ACHN (cell line): ENCODE measurements around the gene KIFBP.
A peak's percentile ranks its signal among the peaks of the same experiment; 100 is the strongest.
"Not testable (repeated sequence)": the region's sequence is repeated elsewhere in the genome, so short reads cannot be mapped to it uniquely, and the experiment has no call there.

Experiments
- DNase-seq: peaks from one replicate; pipeline ENCODE4 v3.0.0-alpha.2; 2015
- in situ Hi-C: cut with HindIII; loops from 2 replicates; pipeline ENCODE4 v1.10.0; 2017; ENCODE audit warnings: low sequenced_read_pairs, low pct_ligation_motif_present, low pct_unique_long_range_greater_than_20kb

KIFBP gene, protein sequence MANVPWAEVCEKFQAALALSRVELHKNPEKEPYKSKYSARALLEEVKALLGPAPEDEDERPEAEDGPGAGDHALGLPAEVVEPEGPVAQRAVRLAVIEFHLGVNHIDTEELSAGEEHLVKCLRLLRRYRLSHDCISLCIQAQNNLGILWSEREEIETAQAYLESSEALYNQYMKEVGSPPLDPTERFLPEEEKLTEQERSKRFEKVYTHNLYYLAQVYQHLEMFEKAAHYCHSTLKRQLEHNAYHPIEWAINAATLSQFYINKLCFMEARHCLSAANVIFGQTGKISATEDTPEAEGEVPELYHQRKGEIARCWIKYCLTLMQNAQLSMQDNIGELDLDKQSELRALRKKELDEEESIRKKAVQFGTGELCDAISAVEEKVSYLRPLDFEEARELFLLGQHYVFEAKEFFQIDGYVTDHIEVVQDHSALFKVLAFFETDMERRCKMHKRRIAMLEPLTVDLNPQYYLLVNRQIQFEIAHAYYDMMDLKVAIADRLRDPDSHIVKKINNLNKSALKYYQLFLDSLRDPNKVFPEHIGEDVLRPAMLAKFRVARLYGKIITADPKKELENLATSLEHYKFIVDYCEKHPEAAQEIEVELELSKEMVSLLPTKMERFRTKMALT

GRCh38 chr10:68988530-68989316 lies at the start of gene KIFBP:
Gene KIFBP, plus strand, starts transcription at chr10:68988803. Its CDS starts 30 bp downstream, at chr10:68988833.
- peak; percentile 99 for DNase-seq
- in situ Hi-C loops, result no loop called here

DNA sequence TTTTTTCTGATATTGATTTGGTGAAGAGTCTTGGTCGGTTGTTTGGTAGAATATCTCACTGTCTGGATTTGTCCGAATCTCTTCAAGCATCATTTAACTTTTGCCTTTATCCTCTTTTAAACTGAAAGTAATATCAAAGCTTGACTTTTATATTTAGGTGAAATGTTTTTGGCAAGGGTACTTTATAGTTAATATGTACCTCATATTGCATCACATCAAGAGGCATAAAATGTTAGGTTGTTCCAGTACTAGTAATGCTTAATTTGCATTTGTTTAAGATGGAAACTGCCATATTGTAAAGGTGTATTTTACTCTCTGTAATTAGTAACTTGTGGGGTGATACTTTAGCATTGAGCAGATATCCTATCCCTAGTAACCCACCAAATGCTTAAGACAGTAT lies 49.7 kb upstream of the KIFBP start:
- DNase-seq, result peak; percentile 29

DNA sequence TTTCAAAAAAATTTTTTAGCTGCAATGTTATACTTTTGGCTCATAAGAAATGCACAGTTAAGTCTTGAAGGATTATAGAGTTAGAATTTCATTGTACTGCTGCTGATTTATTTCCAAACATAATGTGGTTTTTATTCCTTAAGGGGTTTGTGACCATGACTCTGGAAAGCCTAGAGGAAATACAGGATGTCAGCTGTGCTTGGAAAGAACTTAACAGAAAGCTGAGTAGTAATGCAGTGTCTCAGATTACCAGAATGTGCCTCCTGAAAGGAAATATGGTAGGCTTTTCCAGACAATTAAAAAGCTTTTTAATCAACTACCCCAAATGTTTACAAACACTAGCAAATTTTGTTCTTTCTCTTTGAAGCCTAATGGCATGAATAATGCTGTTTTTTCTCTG lies 47.7 kb upstream of the KIFBP start:
- in situ Hi-C loops, DNase-seq: not testable (repeated sequence)

More for the DNA sequence above, 49.7 kb upstream of the KIFBP start:
- in situ Hi-C loops, result no loop called here

GRCh38 chr10:68950598-68950997 lies 38.0 kb upstream of the KIFBP start:
- in situ Hi-C loops, result no loop called here
- DNase-seq, result no peak

DNA sequence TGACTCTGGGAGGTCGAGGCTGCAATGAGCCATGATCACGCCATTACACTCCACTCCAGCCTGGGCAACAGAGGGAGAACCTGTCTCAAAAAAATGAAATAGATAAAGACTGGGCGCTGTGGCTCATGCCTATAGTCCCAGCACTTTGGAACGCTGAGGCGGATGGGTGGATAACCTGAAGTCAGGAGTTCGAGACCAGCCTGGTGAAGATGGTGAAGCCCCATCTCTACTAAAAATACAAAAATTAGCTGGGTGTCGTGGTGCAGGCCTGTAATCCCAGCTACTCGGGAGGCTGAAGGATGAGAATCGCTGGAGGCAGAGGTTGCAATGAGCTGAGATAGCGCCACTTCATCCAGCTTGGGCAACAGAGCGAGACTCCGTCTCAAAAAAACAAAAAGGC lies 33.7 kb upstream of the KIFBP start:
- DNase-seq, result no peak
- in situ Hi-C loops, result no loop called here

- no peak for DNase-seq
- in situ Hi-C loops, result no loop called here
Measured at GRCh38 chr10:68955355-68955831, 33.2 kb upstream of the KIFBP start.

DNA sequence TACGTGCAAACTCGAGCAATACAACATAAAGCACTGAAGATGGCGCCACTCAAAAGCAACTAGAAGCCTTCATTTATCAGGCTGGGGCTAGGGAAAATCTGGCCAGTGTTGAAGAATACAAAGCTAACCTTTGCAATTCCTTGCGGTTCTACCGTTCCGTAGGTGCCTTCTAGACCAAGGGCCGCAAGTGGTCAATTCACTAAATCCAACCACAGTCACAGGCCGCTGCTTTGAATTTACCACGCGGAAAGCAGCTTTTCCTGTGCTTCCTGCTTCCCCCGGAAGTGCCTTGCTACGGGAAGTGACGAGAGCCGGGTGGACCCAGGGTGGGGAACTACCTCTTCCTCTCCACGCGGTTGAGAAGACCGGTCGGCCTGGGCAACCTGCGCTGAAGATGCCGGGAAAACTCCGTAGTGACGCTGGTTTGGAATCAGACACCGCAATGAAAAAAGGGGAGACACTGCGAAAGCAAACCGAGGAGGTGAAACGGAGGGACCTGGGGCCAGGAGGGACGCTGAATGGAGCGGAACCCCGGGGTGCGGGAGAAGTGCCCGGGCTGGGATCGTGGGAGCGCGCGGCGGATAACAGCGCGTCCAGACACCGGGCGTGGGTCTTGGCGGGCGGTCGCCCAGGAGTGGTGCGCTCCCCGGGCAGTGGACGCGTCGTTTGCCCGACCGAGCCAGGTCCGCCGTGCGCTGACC lies 32.6 kb upstream of the KIFBP start, which contains the start of gene DDX21:
Gene DDX21 (plus strand): TSS at position 339 of the 701 bp plus-strand sequence. CDS start 56 bp downstream, at position 395.
- peak; percentile 96 for DNase-seq
- in situ Hi-C loops, result no loop called here

DNA sequence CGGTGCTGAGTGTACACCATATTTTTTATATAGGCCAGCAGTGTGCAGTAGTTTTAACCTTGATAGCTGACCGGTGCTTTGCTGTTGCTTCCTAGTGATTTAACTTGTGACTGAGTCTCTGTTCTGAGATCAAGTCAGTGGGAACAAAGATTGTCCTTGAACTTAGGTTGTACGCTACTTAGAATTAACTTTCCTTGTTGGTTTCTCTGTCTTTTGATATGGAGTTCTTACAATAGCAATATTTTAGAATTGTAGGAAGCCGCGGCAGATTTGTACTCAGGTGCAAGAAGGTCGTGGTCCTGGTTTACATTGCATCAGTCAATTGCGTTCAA lies 31.4 kb upstream of the KIFBP start:
- in situ Hi-C loops, result no loop called here
- peak; percentile 18 for DNase-seq

GRCh38 chr10:68957654-68958053 lies 30.9 kb upstream of the KIFBP start:
- no peak for DNase-seq
- in situ Hi-C loops, result no loop called here

DNA sequence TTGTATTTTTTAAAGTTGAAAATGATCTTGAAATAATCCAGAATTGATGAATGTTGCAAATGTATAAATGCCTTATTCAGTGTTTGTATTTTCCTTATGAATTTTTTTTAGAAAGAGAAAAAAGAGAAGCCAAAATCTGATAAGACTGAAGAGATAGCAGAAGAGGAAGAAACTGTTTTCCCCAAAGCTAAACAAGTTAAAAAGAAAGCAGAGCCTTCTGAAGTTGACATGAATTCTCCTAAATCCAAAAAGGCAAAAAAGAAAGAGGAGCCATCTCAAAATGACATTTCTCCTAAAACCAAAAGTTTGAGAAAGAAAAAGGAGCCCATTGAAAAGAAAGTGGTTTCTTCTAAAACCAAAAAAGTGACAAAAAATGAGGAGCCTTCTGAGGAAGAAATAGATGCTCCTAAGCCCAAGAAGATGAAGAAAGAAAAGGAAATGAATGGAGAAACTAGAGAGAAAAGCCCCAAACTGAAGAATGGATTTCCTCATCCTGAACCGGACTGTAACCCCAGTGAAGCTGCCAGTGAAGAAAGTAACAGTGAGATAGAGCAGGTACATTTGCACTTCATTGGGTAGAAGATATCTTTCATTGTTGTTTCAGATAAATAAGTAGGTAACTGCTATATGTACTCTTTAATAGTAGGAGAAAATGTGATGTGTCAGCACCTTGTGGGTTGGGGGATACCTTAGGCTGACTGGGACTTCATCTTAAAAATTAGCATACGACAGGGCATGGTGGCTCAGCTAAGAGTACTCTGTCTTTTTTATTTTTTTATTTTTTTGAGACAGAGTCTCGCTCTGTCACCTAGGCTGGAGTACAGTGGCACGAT lies 28.7 kb upstream of the KIFBP start:
- in situ Hi-C loops, result no loop called here
- no peak for DNase-seq

- DNase-seq, result no peak
- in situ Hi-C loops, result no loop called here
Measured at GRCh38 chr10:68963151-68963550, 25.5 kb upstream of the KIFBP start.

DNA sequence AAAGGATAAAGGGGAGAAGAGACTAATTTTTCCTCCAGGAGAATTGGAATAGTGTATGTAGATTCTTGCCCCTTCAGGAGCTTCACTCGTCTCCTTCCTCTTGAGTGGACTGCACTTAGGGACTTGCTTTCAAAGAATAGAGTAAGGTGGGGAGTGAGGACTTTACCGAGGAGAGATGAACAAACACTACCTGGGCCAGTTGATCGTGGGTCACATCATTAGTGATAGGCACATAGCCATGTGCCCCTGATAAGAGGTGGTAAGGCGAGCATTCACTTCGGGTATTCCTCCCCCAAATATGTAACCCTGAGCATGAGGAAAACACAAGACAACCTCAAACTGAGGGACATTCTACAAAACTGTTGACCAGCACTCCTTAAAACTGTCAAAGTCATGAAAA lies 14.6 kb upstream of the KIFBP start:
- no peak for DNase-seq
- in situ Hi-C loops, result no loop called here

GRCh38 chr10:68975936-68976473 lies 12.6 kb upstream of the KIFBP start:
- DNase-seq, in situ Hi-C loops: not testable (repeated sequence)

GRCh38 chr10:68979738-68980137 lies 8.9 kb upstream of the KIFBP start:
- DNase-seq, in situ Hi-C loops: not testable (repeated sequence)

- in situ Hi-C loops, result no loop called here
- DNase-seq, result peak; percentile 35
Measured at GRCh38 chr10:68981074-68981473, 7.5 kb upstream of the KIFBP start.

DNA sequence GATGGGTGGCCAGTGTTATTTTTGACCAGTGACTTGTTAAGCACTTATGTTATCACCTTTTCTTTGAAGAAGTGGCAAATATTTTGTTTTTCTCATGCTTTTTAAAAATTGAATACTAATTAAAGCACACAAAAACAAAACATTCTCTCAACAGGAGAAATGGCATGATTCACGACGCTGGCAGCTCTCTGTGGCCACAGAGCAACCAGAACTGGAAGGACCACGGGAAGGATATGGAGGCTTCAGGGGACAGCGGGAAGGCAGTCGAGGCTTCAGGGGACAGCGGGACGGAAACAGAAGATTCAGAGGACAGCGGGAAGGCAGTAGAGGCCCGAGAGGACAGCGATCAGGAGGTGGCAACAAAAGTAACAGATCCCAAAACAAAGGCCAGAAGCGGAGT lies 6.2 kb upstream of the KIFBP start:
- no peak for DNase-seq
- in situ Hi-C loops, result no loop called here

DNA sequence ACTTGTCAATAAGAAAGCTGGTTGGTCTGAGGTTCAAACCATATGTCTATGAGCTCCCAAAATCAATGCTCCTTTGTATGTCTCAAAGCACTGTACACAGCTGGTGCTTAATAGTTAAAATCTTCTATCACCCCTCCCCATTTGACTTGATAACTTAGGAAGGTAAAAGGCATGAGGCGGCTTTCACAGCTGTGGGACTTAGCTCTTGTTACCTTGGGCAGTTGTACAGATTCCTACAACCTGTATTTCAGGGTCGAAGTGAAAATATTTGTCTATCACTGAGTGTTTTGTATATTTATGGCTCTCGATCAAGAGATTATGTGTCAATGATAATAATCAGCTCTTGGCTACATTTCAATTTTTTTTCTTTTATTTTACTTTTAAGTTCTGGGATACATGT lies 992 bp upstream of the KIFBP start:
- in situ Hi-C loops, result no loop called here
- no peak for DNase-seq
